SHP77 (cell line): ENCODE results near the gene BBS1.
A peak's percentile ranks its signal among the peaks of the same experiment; 100 is the strongest.

ENCODE experiments used
- DNase-seq, 2 experiments: peaks; one replicate each; lab custom pipeline; 2025; lab: John Stamatoyannopoulos, UW

The BBS1 gene

DNA sequence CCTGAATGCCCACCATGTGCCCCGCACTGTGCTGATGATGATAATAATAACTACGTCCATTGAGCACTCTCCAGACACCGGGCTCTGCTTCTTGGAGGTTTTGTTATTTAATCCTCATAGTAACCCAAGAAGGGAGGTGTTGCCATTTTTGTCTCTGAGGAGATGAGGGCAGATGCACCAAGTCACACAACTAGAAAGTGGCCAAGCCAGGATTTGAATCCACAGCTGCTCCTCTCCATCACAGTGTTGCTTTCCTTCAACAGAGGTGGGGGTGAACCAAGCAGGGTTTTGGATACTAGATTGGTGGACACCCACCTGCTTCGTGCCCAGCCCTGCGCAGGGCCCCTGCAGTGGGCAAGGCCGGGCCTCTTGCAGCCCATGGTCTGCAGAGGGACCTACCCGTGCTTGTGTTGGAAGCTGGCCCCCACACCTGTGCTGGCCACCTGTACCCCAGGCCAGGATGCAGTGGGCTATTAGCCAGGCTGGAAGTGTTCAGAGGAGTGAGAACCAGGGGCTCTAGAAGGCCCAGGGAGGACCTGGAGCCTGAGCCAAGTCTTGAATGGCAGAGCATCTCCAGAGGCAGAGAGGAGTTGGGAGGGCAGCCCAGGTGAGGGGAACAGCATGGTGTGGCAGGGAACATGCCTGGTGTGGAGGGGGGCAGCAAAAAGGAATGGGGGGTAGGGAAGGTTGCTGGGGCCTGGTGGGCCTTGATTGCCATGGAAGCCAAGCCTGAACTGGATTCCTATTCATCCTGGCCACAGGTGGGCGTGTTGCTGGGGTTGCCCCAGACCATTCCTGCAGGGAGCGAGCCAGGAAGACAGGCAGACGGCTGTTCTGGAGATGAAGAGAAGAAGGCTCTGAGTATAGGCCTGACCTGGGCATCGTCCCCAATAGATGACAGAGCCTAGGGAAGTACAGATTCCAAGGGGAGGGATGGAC lies 32.9 kb upstream of the BBS1 start:
- DNase-seq: no peak

DNA sequence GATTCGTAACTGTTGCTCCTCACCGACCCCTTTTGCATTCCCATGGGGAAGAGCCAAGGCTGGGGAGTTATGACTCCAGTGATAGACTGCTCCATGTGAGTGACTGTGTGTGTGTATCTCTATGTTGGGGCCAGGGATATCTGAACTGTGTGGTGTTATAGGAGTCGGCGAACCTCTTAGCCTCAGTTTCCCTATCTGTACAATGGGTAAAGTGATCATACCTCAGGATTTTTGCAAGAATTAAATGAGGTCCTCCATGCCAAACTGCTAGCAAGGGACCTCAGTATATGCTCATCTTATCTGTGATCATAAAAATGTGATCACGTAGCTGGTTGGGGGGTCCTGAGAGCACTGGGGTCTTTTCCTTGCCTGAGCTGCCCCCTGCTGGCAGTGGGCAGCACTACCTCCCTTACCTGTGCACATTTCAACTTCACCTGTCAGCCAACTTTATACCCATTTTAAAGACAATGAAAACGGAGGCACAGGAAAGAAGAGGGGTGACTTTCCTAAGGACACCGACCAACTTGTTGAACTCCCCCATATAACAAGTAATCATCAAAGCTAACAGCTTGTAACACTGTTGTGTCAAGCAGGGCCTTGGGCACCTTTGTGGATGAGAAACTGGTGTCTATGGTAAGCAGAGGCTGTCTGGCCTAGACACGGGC lies 31.6 kb upstream of the BBS1 start:
- no peak for DNase-seq

DNA sequence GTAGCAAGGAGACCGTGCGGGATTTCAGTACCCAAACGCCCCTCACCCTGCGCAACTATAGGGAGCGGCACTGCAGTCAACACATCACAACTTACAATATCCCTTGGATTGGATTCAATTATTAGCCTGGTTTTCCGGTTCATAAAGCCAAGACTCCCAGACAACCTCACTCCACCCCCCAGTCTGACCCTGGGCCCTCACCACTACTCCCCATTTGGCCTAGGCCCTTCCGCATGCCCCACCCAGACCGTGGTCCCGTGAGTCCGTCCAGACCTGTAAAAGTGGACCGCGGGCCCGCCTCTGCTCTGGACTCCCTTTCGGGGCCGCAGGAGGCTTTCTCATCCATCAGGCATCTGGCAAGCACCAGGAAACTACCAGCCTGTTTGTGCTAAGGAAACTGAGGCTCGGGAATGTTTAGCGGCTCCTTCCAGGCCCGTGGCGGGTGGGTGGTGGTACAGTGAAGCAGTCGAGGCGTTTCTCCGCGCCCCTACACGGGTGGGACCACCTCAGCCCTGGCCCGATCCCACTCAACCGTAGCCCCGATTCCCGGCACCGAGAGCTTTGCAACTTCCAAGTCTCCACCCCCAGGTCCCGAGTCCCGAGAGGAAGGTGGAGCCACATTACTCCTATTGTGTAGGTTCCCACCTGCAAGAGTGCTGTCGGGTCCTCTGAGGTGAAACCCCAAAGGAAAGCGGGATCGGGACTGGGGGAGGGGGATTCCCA lies 30.9 kb upstream of the BBS1 start:
- no peak for DNase-seq

DNA sequence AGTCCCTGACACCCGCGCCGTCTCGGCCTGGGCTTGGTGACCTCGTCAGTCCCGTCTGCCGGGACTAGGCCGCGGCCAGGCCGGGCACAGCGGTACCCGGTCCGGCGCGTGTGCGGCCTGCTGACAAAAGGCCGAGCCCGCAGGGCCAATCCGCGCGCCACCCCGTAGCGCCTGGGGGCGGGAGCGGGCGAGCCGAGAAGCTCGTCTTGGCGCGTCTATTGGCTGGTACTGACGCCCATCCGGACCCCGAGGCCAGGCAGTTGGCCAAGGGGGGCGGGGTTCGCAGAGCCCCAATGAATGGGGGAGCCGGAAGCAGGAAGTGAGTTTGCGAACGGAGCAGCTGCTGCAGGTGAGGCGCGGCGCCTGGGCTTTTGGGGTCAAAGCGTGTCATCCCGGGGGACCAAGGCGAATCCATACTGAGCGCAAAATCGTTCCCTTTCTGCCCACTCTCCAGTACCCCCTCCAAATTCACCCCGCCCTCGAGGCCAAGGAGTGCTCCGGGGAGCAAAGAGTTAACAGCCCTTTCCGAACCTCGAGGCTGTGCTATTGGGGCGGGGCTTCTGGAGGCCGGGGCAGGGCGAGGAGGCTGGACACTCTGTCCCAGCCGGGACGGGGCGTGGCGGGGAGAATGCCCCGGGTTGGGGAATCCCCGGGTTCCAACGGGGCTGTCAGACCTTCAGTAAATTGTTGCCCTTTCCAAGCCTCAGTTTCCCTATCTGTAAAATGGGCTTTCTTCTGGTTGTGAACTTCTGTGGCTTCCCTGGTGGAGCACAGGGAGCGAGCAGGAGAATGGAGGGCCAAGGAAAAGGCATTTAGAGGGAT lies 30.1 kb upstream of the BBS1 start, which contains the start of gene DPP3:
Gene DPP3, plus strand, starts transcription at position 318 of the 822 bp plus-strand sequence. CDS start 1,767 bp downstream, outside the sequence.
- peak; percentile 98 for DNase-seq

DNA sequence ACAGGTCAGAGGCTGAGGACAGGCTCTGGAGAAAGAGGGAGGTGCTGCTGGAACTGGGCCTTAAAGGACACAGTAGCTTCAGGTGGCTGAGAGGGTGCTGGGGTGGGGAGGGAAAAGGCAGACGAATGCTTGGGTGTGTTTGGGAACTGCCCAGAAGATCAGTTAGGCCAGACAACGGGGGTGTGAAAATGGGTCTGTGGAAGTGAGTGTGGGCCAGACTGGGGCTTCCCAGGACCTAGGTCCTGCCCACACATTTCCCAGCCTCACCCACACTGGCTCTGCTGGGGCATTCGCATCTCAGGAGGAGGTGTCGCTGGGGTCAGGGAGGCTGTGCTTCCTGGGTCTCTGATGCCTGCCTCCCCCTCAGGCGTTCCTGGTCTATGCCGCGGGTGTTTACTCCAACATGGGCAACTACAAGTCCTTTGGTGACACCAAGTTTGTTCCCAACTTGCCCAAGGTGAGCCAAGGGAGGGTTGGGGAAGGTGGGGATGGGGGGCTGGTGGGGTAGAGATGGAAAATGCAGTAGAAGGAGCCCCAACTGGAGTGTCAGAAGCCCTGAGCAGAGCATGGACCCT lies 25.5 kb upstream of the BBS1 start:
- DNase-seq: no peak

DNA sequence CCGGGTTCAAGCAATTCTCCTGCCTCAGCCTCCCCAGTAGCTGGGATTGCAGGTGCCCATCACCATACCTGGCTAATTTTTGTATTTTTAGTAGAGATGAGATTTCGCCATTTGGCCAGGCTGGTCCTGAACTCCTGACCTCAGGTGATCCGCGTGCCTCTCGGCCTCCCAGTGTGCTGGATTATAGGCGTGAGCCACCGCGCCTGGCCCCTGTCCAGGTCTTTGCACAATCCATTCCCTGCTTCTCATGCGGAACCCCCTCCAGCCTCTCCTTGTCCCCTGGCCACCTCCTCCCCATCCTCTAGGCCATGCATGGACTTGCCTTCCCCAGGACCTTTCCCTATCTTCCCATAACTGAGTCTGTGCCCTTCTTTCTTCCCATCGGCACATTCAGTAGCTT lies 21.5 kb upstream of the BBS1 start:
- DNase-seq: no peak

DNA sequence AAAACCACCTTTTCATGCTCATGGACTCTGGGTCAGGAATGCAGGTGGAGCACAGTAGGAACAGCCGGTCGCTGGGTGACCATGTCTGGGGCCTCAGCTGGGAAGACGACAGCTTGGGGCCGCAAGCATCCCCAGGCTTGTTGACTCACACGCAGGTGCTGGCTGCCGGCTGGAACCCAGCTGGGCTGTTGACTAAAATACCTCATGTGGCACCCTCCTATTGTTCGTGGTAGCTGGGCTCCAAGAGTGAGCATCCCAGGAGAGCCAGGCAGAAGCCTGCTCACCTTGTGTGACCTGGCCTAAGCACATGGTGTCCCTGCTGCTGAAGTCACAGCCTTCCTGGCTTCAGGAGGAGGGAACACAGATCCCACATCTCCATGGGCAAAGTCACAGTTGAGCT lies 20.8 kb upstream of the BBS1 start:
- peak; percentile 94 to 97 for DNase-seq

DNA sequence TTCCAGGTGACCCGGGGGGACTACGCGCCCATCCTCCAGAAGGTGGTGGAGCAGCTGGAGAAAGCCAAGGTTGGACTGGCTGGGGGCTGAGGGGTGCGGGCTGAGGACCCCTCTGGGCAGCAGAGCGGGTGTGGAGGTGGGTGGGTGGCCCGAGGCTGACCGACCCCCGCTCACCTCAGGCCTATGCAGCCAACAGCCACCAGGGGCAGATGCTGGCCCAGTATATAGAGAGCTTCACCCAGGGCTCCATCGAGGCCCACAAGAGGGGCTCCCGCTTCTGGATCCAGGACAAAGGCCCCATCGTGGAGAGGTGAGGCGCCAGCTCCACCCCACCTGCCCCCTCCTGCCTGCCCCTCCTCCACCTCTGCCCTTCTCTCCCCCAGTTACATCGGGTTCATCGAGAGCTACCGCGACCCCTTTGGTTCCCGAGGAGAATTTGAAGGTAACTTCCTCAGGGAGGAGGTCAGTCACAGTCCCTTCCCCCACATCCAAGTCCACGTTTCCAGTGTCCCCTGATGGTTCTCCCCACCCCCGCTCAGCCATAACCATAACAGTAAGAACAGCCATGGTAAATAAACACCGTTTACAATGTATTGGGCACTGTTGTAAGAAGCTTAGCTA lies 19.0 kb upstream of the BBS1 start:
- DNase-seq: peak in 1 of 2 experiments; percentile 17

DNA sequence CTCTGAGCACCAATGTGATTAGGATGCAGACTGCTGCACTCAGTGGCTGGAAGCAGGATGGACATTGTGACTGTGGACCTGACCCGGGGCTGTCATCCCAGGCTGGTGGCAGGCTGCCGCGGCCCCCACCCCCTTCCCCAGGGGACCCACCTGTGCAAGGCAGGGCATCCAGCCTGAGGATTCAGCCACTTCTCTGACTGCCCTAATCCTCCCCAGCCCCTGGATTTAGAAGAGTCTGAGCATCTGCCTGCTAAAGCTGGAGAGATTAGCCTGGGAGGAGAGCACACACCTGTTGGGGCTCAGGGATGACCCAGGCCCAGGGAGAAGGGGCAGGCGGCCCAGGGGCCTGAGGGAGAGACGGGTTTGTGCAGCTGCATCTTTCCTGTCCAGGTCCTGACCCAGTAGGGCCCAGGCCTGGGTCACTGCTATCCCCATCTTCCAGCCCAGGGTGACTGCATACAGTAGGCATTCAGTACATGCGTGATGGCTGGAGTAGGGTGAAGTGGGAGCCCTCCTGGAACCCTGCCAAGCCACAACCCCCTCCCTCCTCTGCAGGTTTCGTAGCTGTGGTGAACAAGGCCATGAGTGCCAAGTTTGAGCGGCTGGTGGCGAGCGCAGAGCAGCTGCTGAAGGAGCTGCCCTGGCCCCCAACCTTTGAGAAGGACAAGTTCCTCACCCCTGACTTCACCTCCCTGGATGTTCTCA lies 18.1 kb upstream of the BBS1 start:
- DNase-seq: no peak

DNA sequence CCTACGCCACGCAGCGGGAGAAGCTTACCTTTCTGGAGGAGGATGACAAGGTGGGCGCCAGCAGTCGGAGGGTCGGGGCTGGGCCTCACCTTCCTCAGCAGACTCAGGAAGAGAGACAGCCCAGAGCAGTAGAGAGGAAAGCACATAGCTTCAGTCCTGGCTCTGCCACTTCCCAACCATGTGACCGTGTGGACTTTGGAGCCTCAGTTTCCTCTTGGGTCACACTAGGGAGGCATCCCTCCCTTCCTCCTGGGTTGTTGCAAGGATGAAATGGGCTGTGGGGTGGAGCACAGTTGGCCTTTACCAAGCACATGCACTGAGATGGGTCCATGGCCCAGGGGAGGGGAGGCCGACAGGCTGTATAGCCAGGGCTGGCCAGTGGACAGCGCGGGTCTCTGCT lies 17.3 kb upstream of the BBS1 start:
- no peak for DNase-seq

DNA sequence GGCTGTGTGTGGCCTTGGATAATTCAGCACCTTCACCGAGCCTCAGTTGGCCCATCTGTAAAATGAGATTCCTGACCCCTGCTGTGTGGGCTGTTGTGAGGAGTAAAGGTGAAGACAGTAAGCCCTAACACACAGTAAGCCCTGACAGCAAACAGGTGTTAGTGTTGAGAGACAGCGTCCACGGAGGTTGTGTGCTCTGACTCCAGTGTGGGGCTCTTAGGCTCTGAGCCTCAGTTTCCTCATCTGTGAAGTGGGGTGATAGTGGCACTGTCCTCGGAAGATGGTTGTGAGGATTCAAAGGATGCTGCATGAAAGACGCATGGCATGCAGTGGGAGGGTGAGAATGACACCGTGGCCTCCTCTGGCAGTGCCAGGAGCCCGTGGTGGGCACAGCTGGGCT lies 16.0 kb upstream of the BBS1 start:
- DNase-seq: no peak

DNA sequence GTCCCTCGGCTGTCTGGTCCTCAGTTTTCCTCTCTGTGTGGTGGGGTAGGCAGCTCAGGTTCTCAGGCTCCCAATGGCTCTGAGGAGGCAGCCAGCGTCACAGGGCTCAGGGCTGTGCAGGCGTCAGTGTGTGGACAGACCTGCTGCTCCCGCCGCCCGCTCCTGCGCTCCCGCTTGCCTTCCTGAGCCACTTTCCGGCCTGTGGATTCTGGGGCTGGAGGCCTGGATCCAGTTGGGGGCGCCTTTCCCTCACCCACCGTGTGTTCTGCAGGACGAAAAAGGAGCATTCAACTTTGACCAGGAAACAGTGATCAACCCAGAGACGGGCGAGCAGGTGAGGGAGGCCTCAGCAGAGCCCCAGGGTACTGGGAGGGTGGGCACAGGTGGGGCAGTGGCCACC lies 15.5 kb upstream of the BBS1 start:
- no peak for DNase-seq

DNA sequence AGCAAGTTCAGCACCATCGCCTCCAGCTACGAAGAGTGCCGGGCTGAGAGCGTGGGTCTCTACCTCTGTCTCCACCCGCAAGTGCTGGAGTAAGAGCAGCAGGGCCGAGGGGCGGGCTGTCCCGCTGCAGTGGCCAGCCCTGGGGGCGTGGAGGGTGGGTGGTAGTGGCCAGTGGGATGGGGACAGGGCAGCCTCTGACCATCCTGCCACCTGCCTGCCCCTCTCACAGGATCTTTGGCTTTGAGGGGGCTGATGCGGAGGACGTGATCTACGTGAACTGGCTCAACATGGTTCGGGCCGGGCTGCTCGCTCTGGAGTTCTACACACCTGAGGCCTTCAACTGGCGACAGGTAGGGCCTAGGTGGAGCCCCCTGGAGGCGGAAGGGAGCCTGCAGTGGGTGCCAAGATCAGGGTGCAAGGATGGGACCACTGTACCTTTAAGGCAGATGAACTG lies 15.0 kb upstream of the BBS1 start:
- DNase-seq: no peak

DNA sequence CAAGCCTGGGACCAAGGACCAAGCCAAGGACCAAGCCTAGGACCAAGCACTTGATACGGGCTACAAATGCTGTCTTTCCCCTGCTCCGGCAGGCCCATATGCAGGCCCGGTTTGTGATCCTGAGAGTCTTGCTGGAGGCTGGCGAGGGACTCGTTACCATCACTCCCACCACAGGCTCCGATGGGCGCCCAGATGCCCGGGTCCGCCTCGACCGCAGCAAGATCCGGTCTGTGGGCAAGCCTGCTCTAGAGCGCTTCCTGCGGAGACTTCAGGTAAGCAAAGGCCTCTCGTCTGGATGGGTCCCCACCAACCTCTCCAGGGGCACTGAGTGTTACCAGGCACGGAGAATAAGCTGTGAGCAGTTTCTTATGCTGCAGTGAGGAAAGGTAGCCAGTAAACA lies 13.2 kb upstream of the BBS1 start:
- no peak for DNase-seq

DNA sequence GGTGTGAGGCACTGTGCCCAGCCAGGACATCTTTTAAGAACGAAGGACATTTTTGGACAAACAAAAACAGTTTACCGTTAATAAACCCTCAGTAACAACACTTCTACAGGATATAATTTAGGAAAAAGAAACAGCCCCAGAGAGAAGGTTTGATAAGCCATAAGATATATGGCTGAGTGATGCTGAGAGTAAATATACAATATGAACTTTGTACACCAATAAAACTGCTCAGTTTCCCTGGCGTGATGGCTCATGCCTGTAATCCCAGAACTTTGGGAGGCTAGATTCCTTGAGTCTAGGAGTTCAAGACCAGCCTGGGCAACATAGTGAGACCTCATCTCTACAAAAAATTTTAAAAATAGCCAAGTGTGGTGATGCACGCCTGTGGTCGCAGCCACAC lies 11.9 kb upstream of the BBS1 start:
- no peak for DNase-seq

DNA sequence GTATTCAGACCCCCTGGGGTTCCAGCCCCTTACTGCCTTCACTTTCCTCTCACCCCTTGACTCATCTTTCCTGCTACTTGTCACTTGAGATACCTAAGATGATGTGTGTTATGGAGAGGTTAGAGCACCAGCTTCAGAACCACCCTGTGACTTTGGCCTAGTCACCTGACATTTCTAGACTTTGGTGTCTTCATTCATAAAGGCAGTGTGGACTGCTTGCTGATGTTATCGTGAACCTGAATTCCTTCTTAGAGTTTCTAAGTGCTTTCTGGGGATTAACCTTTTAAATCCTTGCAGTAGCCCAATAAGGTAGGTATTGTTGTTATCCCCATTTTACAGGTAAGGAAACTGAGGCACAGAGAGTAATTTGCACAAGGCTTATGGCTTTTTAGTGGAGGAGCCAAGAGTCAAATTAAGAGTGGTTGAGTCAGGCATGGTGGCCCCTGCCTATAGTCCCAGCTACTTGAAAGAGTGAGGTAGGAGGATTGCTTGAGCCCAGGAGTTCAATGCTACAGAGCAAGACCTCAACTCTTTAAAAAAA lies 5.1 kb upstream of the BBS1 start:
- DNase-seq: no peak

DNA sequence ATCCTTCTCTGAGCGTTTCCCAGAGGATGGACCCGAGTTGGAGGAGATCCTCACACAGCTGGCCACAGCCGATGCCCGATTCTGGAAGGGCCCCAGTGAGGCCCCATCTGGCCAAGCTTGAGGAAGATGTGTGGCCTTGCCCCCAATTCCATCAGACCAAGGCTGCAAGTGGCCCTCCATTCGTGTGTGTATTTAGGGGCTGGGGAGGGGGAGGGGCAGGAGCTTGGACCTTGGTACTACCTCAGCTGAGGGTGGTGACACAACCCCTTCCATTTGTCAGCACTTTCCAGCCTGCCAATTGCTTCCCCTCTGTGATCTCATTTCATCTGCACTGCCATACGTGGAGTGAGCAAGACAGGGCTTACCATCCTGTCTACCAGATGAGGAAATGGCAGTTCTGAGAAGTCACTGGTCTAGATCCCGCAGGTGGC lies 1.3 kb upstream of the BBS1 start:
- DNase-seq: no peak

DNA sequence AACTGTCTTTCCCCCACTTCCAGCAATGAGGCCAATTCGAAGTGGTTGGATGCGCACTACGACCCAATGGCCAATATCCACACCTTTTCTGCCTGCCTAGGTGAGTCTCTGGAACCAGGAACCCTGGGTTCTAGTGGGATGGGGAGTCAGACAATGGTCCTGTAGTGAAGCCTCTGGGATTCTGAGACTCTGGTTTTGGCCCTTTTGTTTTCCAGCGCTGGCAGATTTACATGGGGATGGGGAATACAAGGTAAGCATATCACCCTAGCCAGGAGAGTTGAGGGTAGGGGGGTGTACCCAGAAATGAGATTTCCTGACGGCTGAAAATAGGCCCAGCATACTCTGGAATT lies 530 bp downstream of the BBS1 start:
- DNase-seq: no peak

DNA sequence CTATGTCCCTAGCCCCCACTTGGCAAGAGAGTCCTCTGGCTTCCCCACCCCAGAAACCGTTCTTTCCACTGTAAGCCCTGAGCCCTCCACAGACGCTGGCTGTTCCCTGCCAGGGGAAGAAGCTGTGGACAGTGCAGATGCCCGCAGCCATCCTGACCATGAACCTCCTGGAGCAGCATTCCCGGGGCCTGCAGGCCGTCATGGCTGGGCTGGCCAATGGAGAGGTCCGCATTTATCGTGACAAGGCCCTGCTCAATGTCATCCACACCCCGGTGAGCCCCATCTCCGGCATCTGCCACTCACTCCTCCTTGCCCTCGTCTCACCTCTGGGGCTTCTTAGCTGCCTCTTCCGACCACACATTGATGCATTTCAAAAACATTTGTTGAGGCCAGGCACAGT lies 13.2 kb downstream of the BBS1 start:
- no peak for DNase-seq
